Psoas muscle (tissue), 8 donors: ENCODE results near the gene METTL27. TPM values are rescaled to one million over a fixed set of nuclear protein-coding genes. Genes with fewer than 3 reads are reported as not detected.
"Not testable (repeated sequence)": the region's sequence is repeated elsewhere in the genome, so short reads cannot be mapped to it uniquely, and the experiment has no call there.

Source experiments
- ATAC-seq, 4 donors: fragments of 200-7000 bp; cut with Tn5 transposase; one replicate each; pipeline ENCODE4 v1.9.1; 2020; ENCODE audit warnings: moderate library complexity in 3 of 4, mild to moderate bottlenecking in 2 of 4
- DNase-seq, 2 donors: peaks; one replicate each; pipeline ENCODE4 v3.0.0-alpha.2; 2020
- H3K27ac ChIP-seq: fragments of 200-600 bp; one replicate; pipeline ENCODE4 v1.8.0; 2022
- H3K27me3 ChIP-seq, 3 donors: fragments of 200-600 bp in 1 of 3; one replicate each; pipeline versions ENCODE4 v1.6.1 to v1.8.0; 2013 to 2022; ENCODE audit warnings: low read length in 2 of 3, mild to moderate bottlenecking in 2 of 3, moderate library complexity in 1 of 3; ENCODE audit not compliant: insufficient read depth in 3 of 3
- H3K36me3 ChIP-seq, 2 donors: fragments of 200-600 bp in 1 of 2; one replicate each; pipeline versions ENCODE4 v1.6.1 to v1.8.0; 2013 to 2022; ENCODE audit warnings: low read depth in 1 of 2, mild to moderate bottlenecking in 1 of 2, moderate library complexity in 1 of 2; ENCODE audit not compliant: insufficient read depth in 1 of 2
- H3K4me1 ChIP-seq: fragments of 200-600 bp; one replicate; pipeline ENCODE4 v1.8.0; 2022
- H3K4me3 ChIP-seq: fragments of 200-600 bp; one replicate; pipeline ENCODE4 v1.8.0; 2022; ENCODE audit warnings: mild to moderate bottlenecking
- H3K9me3 ChIP-seq: fragments of 200-600 bp; one replicate; pipeline ENCODE4 v1.8.0; 2022
- WGBS, 3 donors: extraction: QIAGEN DNeasy Blood & Tissue Kit; methylation state at CpG; one replicate each; pipeline versions ENCODE4 v1.1.6 to v1.1.7; 2013; 5-methylcytosine and 5-hydroxymethylcytosine counted together
- intact Hi-C, 2 donors: fragments of 100-400 bp; cut with DNase I; formaldehyde crosslinking; loops; one replicate each; pipeline versions ENCODE4 v1.11.0 to v1.14.2; 2022
- polyA plus RNA-seq, 3 donors: library from polyadenylated mRNA; stranded (reverse); fragments of 200-250 nt; gene quantifications; one replicate each; pipeline ENCODE4 v1.2.3, GENCODE V29; 2013
- total RNA-seq, 4 donors: library from RNA; stranded (reverse); fragmentation: NEBNext Ultra II Directional in 2 of 4; extraction: Animal tissue kit (Norgen Biotek cat#: 25700) in 2 of 4; gene quantifications; one replicate each; pipeline versions ENCODE4 v1.2.1 to v1.2.4, GENCODE V29; 2021 to 2023
- TF ChIP-seq, protein P1 (sequence below): fragments of 200-600 bp; IDR thresholded peaks from one replicate; pipeline ENCODE4 v1.8.0; 2022; ENCODE audit warnings: antibody characterized with exemption
- donor health status: healthy with polysubstance abuse.
- donor health status: DM: no; HTN: no; CAD: no; lungs with moderate emphysema.
- donor health status: Bipolar disorder and iron deficiency.
- donor health status: healthy.
- donor health status: DM: yes; HTN: yes; CAD: no.
- donor health status: DM: no; HTN: no; CAD: no.
- donor health status: DM: no; HTN: no; CAD: no.
- donor health status: DM: yes; HTN: yes; CAD: no.

The METTL27 gene
- total and polyA plus RNA-seq, 7 donors = 0.09 to 0.84 (median 0.22) TPM; not detected in 1

DNA sequence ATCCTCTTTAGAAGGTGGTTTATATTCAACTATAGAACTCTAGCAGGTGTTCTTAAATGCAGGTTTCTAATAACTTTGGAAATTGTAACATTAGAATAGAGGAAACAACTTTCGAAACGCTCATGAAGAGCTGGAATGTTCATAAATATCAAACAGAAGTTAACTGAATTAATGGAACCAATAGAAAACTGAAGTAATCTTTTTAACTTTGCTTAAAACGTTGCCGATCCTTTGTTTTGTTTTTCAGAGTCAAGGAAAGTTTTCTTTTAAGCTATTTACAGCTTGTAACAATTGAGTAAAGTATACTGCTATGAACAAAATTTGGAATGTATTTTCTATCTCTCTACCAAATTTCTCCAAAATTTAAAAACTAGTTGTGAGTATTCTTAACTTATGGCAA lies 53.3 kb downstream of the METTL27 start:
- TF ChIP-seq, protein P1, sequence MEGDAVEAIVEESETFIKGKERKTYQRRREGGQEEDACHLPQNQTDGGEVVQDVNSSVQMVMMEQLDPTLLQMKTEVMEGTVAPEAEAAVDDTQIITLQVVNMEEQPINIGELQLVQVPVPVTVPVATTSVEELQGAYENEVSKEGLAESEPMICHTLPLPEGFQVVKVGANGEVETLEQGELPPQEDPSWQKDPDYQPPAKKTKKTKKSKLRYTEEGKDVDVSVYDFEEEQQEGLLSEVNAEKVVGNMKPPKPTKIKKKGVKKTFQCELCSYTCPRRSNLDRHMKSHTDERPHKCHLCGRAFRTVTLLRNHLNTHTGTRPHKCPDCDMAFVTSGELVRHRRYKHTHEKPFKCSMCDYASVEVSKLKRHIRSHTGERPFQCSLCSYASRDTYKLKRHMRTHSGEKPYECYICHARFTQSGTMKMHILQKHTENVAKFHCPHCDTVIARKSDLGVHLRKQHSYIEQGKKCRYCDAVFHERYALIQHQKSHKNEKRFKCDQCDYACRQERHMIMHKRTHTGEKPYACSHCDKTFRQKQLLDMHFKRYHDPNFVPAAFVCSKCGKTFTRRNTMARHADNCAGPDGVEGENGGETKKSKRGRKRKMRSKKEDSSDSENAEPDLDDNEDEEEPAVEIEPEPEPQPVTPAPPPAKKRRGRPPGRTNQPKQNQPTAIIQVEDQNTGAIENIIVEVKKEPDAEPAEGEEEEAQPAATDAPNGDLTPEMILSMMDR = no peak
- Histone ChIP-seq H3K4me1 (no peaks in the 10 kb centered on the region), H3K27ac (no peak overlapping the region), H3K27me3 (peaks cover 0 to 1% (median 0%) of the 10 kb centered on the region in 3 donors), H3K4me3 (no peak overlapping the region), H3K9me3 (no peaks in the 10 kb centered on the region), H3K36me3 (no peaks in the 10 kb centered on the region)
- ATAC-seq = no peak
- no peak for DNase-seq
- 81 to 83% (median 81%) methylated on average over 4 of the region's 4 CpGs for WGBS, 3 donors
- intact Hi-C loops = no loop called here

- H3K27ac ChIP-seq, ATAC-seq, H3K9me3 ChIP-seq, intact Hi-C loops, H3K36me3 ChIP-seq, H3K27me3 ChIP-seq, H3K4me1 ChIP-seq, H3K4me3 ChIP-seq, DNase-seq: not testable (repeated sequence)
- 75 to 87% (median 82%) methylated on average over 1 of the region's 1 CpG for WGBS, 3 donors
These were observed 54.6 kb downstream of the METTL27 start for GRCh38 chr7:73787786-73788048.

DNA sequence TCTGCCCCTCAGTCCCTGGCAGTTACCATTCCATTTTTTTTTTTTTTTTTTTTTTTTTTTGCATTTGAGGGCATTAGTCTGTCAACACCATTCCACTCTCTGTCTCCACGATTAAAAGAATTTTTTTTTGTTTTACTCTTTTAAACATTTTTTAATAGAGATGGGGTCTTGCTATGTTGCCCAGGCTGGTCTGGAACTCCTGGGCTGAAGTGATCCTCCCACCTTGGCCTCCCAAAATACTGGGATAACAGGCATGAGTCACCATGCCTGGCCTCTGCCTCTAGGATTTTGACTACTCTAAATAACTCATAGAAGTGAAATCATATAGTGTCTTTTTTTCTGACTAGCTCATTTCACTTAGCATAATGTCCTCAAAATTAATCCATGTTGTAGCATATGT lies 55.7 kb downstream of the METTL27 start:
- Histone ChIP-seq H3K9me3 (no peaks in the 10 kb centered on the region), H3K36me3 (no peaks in the 10 kb centered on the region), H3K27ac (no peak overlapping the region), H3K4me3 (no peak overlapping the region), H3K4me1 (no peaks in the 10 kb centered on the region), H3K27me3 (no peaks in the 10 kb centered on the region)
- DNase-seq (no peak), ATAC-seq (no peak)
- intact Hi-C loops = no loop called here
- WGBS, 3 donors = 52 to 71% (median 63%) methylated on average over 1 of the region's 1 CpG
- TF ChIP-seq, protein P1 = no peak

Other genes with a start within 250 kb of the METTL27 start
- gene MLXIPL, start 218.0 kb downstream of the METTL27 start, total RNA-seq = 10 to 100 TPM; 16.3 to 65.2 (median 27.6) TPM
- gene MLXIPL, start 218.0 kb downstream of the METTL27 start, polyA plus RNA-seq = 10 to 100 TPM; 11.1 to 43.6 (median 14.1) TPM
- gene VPS37D, start 174.7 kb downstream of the METTL27 start, total RNA-seq = 1 to 10 TPM in 1 of 4 donors, under 1 TPM in 3; 0.18 to 1.1 (median 0.72) TPM
- gene VPS37D, start 174.7 kb downstream of the METTL27 start, polyA plus RNA-seq = under 1 TPM; 0.29 to 0.72 (median 0.42) TPM
- gene DNAJC30, start 159.1 kb downstream of the METTL27 start, total RNA-seq = 10 to 100 TPM in 2 of 4 donors, 1 to 10 TPM in 2; 8.7 to 13.9 (median 10.6) TPM
- gene DNAJC30, start 159.1 kb downstream of the METTL27 start, polyA plus RNA-seq = 1 to 10 TPM; 4.3 to 9.8 (median 8.3) TPM
- 10 to 100 TPM; 50.4 to 96.2 (median 83.4) TPM for gene BUD23, start 158.9 kb downstream of the METTL27 start, total RNA-seq
- gene BUD23, start 158.9 kb downstream of the METTL27 start, polyA plus RNA-seq = 100 to 1,000 TPM; 106 to 155 (median 149) TPM
- 1 to 10 TPM; 1.9 to 3.6 (median 2.6) TPM for gene STX1A, start 122.8 kb downstream of the METTL27 start, total RNA-seq
- gene STX1A, start 122.8 kb downstream of the METTL27 start, polyA plus RNA-seq = 1 to 10 TPM; 2.3 to 5.4 (median 4.2) TPM
- gene ABHD11, start 103.7 kb downstream of the METTL27 start, total RNA-seq = 10 to 100 TPM in 2 of 4 donors, 1 to 10 TPM in 2; 6.8 to 16.9 (median 11.5) TPM
- gene ABHD11, start 103.7 kb downstream of the METTL27 start, polyA plus RNA-seq = 10 to 100 TPM in 2 of 3 donors, 1 to 10 TPM in 1; 7.4 to 26.6 (median 14.1) TPM
- under 1 TPM in 1 of 4 donors, not detected in 3; 0.17 TPM for gene CLDN3, start 72.2 kb downstream of the METTL27 start, total RNA-seq
- gene CLDN3, start 72.2 kb downstream of the METTL27 start, polyA plus RNA-seq = under 1 TPM in 2 of 3 donors, not detected in 1; 0.04 to 0.16 TPM
- gene CLDN4, start 11.5 kb downstream of the METTL27 start, total RNA-seq = under 1 TPM in 2 of 4 donors, not detected in 2; 0.15 to 0.16 TPM
- gene CLDN4, start 11.5 kb downstream of the METTL27 start, polyA plus RNA-seq = under 1 TPM in 2 of 3 donors, not detected in 1; 0.10 to 0.16 TPM
- gene TMEM270, start 18.6 kb upstream of the METTL27 start, total RNA-seq = not detected
- gene TMEM270, start 18.6 kb upstream of the METTL27 start, polyA plus RNA-seq = not detected
- 10 to 100 TPM; 15.4 to 41.1 (median 36.4) TPM for gene ELN, start 185.7 kb upstream of the METTL27 start, total RNA-seq
- gene ELN, start 185.7 kb upstream of the METTL27 start, polyA plus RNA-seq = 10 to 100 TPM; 10.6 to 16.3 (median 15.5) TPM
- gene LIMK1, start 241.3 kb upstream of the METTL27 start, total RNA-seq = 10 to 100 TPM; 12.0 to 95.8 (median 35.9) TPM
- gene LIMK1, start 241.3 kb upstream of the METTL27 start, polyA plus RNA-seq = 10 to 100 TPM; 12.0 to 30.2 (median 13.8) TPM